GM19468 (cell line): ENCODE data around the gene PLEKHA3.
"Not testable (repeated sequence)": the region's sequence is repeated elsewhere in the genome, so short reads cannot be mapped to it uniquely, and the experiment has no call there.

ENCODE experiments used
- ATAC-seq: cut with Tn5 transposase; IDR thresholded peaks from one replicate; pipeline ENCODE4 v1.9.1; 2021; ENCODE audit warnings: mild to moderate bottlenecking, moderate library complexity, moderate number of reproducible peaks; ENCODE audit not compliant: unreplicated experiment; ENCODE audit errors: extremely low read depth

The PLEKHA3 gene

DNA sequence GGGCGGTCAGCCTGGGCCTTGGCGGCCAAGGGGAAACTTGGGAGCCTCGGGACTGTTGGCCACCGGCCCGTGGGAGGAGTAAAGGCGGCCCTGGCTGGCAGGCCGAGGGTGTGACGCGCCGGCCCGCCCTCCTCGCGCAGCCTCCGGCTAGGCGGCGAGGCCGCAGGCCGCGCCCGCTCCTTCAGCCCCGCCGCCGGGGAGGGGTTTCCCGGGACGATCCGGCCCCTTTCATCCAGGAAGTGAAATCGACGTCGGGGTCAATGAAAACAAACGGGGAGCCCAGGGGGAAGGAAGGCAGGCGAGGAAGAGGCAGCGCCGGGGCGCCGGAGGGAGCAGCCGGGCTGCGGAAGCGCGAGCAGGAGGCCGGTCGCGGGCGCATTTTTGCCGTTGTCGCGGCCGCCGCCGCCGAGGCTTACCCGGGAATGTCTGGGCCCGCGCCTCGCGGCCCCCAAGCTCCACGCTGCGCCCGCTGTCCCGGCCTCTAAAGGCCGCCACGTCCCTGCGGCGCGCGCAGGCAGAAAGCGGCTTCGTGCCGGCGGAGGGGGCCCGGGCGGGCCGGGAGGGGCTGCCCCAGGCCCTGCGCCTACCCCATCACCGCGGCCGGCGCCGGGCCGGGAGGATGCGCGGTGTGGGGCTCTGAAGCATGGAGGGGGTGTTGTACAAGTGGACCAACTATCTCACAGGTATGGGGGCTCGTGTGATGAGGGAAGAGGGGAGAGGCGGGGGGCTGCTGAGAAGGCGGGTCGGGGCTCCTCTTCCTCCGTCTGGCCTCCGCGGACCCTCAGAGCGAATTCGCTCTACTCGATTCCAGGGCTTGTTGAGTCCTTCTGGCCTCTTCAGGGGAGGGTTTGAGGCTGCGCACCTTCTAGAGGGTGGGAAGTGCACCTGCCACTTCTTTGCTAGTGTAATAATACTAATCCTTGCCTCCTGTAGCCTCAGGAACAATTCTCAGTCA lies at the start of gene PLEKHA3:
TSS of gene PLEKHA3 (plus strand) at position 231 of the 955 bp plus-strand sequence. CDS start at position 644, 413 bp downstream.
- ATAC-seq: peak; percentile 71

DNA sequence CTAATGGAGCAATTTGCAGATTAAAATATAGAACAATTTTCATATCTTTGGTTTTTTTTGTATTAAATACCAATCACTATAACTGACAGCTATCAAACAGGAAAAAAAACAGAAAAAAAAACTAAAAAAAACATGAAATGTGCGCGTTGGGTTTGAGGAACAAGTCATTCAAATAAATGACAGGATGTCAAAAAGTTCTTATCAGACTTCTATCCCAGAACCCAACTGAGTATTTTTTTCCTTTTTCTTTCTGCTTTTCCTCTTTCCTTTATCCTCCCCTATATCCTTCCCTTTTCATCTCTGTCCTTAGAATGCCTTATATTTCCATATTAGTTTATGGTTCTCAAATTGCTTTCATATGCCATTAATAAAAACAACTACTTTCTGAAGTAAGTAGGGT lies 43.6 kb upstream of the PLEKHA3 start:
- ATAC-seq: no peak

DNA sequence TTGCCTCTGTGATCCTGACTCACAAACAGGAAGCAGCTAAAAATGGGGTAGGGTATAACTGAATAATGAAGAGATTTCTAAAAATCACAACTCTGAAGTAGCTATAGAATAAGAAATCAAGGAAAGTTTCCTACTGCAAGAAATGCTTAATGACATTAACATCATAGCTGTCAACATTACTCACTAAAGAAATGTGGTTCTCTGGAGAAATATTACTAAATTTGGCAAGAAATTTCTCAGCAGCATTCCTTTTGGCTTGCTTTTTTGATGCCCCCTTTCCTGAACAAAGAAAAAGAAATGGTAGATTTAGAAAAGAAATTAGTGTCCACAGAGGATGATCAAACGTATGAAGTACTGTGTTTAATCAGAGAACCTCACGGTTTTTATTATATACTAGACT lies 38.8 kb upstream of the PLEKHA3 start:
- ATAC-seq: no peak

DNA sequence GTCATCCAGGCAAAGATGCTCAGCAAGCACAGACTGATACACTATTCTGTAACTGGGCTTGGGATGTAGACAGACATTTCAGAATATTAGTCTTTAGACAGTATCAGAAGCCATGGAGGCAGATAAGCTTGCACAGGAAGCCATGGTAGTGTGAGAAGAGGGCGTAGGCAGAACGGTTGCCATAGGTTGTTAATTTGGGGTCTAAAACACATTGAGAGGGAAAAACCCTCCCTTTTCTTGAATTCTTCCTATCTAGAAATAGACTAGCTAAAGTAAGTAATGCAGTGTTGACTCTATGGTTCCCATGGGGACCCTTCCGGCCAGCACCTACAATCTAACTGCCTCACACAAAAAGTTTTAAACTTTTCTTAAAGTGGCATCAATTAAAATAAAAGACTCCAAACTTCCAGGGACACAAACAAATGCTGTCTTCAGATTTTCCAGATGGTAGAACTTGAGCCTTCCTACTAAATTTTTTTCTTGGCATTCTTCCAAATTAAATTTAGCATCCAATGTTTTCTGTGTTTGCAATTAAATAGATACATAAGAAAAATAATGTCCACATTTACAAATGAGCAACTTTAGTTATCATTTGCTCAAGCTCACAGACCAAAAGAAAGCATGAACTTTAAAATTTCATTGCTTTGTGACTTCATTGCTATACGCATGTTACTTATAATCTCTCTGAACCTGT lies 31.1 kb upstream of the PLEKHA3 start:
- ATAC-seq: no peak

DNA sequence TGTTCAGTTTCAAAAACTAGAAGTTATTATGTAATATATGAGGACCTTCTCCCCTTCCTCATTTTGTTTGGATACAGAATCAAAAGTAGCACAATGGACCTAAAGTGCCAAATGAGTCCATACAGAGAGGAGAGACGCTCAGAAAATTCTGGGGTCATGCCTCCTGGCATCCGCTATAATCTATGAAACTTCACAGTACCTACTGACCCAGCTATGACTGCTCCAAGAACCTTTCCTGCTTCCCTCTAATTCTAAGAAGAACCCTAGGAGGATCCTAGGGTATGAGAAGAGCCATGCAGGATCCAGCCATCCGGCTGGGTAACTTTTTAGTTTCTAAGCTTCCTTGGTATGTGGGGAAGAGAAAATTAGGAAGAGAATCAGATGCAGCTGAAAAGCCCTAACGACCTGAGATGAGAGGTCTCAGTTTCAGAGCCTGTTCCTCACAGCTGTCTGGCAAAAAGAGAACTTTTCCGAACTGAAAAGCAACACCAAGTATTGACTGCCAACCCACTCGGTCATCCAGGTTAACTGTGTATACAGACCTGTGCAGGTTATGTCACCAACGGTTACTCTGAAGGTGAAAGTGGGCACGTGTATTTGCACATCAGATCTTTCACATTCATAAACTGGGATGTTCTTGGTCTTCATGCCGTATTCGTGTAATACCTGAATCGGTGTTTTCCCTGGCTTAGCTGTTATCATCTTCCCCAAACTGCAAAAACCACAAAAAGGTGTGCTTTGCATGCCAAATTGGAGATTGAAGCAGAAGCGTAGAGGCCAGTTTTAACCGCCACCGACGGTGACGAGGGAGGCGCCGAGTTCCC lies 30.3 kb upstream of the PLEKHA3 start:
- ATAC-seq: no peak

DNA sequence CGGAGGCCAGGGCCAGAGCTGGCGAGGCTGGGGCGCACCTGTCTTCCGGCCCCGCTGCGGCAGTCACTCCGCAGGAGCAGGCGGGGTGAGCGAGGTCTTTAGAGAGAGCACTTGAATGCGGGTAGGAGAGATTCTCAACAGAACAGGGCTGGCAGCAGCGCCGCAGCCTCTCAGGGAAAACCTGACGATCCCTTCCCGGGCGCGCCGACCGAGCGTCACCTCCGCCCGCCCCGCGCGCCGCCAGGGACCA lies 29.8 kb upstream of the PLEKHA3 start:
- peak; percentile 36 for ATAC-seq

DNA sequence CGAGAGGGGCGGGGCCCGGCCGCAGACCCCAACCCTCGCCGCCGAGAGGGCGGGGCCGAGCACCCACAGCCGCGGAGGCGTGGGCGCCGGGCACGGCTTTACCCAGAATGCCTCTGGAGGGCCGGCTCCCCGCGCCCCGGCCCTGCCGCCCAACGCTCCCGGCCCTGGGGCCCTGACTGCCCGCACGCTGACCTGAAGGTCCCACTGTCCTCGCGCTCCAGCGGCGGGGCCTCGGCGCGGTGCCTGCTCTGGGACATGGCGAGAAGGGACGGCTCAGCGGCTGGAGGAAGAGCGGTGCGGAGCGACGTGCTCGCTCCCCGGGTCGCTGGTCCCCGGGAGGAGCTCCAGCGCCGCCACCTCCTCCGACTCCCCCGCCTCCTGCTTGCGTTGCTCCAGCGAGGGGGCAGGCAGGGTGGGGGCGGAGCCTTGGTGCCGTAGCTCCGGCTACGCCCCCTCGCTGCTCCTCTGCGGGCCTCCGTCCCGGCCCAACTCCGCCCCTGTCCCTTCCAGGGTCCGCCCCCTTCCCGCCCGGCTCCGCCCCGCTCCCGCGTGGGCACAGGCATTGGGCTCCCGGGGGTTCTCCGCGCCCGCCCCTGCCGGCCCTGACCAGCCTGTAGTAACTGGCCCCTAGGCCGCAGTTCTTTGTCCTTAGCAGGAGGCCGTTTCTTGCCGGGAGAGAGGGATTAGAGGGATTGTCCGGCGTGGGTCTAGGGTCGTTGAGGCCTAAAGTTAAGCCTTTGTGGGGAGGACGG lies 29.3 kb upstream of the PLEKHA3 start, which contains the start of the genes PJVK and PRKRA:
TSS of gene PJVK (plus strand) at position 605 of the 752 bp plus-strand sequence. CDS start 2,032 bp downstream, outside the sequence.
TSS of gene PRKRA (minus strand) at position 402 of the 752 bp plus-strand sequence. CDS start at position 257, 145 bp downstream.
- ATAC-seq: peak; percentile 75

DNA sequence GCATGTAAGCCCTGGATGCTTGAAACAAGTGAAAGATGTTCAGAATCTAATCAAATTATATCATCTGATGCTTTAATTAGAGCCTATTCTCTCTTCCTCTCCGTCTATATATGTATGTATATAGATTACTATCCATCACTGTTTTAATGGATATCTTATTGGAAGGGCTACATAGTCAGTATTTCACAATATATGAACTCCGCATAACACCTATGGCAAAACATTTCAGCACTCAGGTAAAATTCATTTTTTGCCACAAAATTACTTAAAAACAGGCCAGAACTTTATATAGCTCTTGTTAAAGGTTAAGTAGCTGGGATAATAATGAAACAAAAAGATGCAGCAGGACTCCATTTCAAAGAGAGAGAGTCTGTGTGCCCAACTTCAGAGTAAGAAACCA lies 27.9 kb upstream of the PLEKHA3 start:
- no peak for ATAC-seq

DNA sequence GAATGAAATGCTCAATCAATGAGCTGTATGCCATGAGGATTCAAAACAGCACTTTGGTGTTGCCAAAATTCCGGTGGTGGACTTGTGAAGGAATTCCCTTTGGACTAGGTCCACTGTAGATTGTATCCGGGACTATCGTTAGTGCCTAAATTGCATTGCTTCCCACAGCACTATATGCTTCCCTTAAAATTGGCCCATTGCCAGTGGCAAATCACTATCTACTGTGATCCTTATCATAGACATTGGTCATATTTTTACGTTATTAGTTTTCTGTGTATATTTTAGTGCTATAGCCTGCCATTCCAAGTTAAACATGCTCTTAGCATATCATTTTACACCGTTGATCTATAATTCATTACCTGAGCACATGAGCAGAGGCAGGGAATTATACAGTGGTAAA lies 27.4 kb upstream of the PLEKHA3 start:
- ATAC-seq: no peak

DNA sequence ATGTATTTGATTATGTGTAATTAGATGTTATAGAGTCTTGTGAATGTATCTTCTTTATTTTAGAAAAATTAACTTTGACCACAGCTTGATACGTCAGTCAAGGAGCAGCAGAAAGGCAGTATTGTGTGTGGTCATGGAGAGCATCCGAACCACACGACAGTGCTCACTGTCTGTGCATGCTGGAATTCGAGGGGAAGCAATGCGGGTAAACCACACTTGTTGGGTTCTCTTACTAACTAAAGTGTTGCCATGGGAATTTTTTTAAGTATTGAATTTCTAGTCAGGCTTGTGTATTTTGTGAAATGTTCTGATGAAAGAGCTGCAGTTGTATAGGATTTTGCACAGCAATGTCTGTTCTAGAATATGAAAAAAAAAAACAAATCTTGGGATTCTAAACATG lies 24.3 kb upstream of the PLEKHA3 start:
- ATAC-seq: no peak

DNA sequence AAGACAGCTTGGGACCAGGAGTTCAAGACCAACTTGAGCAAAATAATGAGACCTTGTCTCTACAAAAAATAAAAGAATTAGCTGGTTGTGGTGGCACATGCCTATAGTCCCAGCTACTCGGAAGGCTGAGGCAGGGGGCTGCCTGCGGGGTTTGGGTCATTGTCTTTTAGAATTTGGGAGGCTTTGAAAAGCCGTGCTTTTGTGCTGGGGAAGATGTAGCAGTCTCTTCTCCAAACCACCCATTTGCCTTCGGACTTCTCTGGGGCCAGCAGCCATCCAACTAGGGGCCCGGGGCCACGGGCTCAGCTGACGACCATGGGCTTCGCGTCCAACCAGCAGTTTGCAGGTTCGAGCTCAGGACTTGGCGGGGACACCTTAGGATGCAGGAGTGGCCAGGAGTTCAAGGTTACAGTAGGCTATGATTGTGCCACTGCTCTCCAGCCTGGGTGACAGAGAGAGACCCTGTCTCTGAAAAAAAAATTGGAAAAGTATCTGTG lies 22.8 kb upstream of the PLEKHA3 start:
- ATAC-seq: no peak

DNA sequence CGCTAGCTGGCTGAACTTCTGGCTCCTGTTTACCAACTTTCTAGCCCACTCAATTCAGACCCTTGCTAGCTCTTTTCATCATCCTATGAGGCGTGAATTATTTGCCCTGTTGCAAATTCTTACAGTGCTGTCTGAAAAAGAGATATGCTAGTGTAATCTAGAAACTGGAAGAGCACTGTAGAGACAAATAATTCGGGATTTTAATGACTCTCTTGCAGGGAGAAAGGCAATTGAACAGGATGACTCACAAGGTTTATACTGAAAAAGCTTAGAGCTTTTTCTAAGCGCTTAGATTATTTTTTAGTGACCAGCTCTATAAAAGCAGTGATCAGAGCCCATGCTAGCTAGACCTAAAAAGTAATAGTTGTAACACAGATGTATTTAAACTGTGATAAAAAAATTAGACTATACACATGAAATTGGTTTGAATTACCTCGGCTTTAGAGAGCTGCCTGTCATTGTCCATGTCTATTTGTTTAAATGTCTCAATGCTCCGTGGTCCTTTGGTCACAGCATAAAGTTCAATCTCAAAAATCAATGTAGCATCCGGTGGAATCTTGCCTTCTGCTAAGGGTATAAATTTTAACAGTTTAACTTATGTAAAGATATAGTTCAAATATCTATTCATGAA lies 10.9 kb upstream of the PLEKHA3 start:
- ATAC-seq: no peak

DNA sequence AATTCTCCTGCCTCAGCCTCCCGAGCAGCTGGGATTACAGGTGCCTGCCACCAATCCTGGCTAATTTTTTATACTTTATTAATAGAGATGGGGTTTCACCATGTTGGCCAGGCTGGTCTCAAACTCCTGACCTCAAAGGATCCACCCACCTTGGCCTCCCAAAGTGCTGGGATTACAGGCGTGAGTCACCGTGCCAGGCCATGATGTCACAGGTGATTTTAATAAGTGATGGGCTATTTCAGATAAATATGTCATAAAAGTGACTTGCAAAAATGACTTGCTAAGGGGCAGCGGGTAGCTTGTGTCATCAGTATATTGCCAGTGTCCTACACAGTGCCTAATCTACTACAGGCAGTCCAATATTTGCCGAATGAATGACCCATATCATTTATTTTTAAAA lies 8.9 kb upstream of the PLEKHA3 start:
- ATAC-seq: not testable (repeated sequence)

DNA sequence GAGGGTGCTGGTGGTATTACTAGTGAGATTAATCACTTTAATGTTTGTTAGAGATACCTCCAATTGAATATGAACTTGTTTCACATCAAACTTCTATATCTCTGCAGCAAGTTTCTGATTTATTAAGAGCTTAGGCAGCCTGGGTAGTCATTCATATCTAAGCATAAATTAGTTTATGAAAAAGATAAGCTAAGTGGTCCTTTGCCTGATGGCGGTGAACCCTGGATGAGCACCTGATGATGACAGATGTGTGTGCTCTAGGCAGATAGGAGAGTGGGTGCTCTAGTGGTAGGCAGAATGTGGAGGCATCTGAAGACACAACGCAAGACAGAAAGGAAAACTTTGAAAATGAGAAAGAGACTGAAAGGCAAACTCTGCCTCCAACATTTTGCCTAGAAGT lies 6.9 kb upstream of the PLEKHA3 start:
- no peak for ATAC-seq

DNA sequence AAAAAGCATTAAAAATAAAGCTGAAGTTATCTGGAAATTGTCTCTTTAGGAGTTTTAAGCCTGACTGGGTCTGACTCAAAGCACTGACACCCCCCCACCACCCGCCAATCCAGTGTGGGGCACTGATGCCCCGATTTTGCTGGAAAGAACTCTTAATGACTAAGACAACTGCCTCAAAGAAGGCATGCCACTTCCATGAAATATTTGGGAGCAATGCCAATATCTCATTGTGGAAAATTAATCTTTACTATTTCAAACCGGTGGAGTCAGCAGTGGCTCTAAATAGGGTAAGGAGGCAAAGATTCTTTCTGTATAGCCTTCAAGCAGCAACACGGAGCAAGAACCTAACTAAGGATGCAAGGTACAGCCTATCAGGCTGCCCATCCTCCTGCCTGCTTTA lies 6.3 kb upstream of the PLEKHA3 start:
- no peak for ATAC-seq

DNA sequence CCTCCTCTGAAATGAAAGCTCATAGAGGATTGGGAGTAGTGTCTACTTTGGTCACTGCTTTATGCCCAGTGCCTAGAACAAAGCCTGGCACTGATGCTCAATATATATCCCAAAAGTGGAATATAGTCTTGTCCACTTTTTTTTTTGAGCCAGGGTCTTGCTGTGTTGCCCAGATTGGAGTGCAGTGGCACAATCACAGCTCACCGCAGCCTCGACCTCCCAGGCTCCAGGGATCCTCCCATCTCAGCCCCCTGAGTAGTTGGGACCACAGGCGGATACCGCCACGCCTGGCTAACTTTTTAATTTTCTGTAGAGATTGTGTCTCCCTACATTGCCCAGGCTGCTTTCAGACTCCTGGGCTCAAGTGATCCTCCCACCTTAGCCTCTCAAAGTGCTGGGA lies 5.7 kb upstream of the PLEKHA3 start:
- ATAC-seq: no peak

DNA sequence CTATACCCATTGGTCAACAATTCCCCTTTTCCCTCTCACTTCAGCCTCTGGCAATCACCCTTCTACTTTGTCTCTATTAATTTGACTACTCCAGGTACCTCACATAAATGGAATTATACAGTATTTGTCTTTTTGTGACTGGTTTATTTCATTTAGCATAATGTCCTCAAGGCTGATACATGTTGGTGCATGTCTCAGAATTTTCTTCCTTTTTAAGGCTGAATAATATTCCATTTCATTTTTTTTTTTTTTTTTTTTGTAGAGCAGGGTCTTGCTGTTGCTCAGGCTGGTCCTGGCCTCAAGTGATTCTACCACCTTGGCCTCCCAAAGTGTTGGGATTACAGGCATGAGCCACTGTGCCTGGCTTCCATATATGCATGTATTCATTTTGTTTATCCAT lies 3.8 kb upstream of the PLEKHA3 start:
- ATAC-seq: no peak

DNA sequence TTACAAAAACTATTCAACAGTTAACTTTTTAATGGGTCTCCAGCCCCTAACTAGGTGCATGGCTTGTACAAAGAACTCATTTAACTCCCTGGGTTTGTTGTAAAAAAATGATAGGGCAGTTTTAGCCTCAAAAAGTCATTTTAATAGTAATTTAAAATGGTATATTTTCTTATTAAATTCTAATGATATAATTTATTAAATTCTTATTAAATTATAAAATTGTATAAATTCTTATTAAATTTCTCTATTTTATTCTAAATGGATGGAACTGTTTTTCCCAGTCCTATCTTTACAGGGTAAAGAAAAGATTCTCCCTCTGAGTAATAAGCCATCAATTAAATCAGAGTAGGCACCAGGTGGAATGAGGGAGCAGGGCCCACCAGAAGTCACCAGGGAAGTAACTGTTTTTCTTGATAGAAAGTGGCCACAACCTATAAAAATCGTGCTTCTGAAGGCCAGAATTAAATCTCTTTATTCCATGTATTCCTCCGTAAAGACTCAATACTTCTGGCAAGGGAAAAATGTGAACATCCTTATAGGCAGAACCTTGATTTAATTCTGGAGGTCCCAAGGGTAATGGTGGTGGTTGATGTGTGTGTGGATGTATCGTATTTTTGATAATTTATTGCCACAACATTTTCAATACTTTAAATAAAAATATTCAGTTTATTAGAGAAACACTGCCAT lies 2.7 kb upstream of the PLEKHA3 start:
- no peak for ATAC-seq

DNA sequence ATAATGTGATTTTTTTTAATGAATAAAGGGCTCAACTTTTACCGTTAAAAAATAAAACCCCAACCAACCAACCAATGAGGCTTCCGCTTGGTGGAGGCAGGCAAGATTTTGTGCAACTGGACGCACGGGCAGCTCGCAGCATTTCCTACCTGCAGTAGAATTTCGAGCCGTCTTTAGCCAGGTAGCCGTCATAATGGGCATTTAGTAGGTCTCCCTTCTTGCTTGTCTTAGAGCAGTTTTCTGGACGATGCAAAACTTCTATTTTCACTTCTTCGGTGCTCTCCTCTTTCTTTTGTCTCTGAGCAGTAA lies 2.2 kb upstream of the PLEKHA3 start:
- no peak for ATAC-seq
